GM12892 (cell line): Measurements from ENCODE around the gene SLC12A9.

Source experiments
- DNase-seq: peaks from one replicate; pipeline ENCODE4 v3.0.0; 2011; ENCODE audit not compliant: insufficient read length
- FAIRE-seq: peaks from 2 replicates; lab custom pipeline; 2011; peaks lifted over from hg19 to GRCh38; lab: Jason Lieb, UNC
- POLR2A ChIP-seq: IDR thresholded peaks from 2 replicates; pipeline ENCODE4 v1.6.1; 2011; ENCODE audit warnings: low read depth, low read length, control low read depth
- POLR2AphosphoS5 ChIP-seq: IDR thresholded peaks from 2 replicates; pipeline ENCODE4 v1.6.1; 2011; ENCODE audit warnings: low read depth, low read length, control low read depth
- TAF1 ChIP-seq: IDR thresholded peaks from 2 replicates; pipeline ENCODE4 v1.6.1; 2011; ENCODE audit warnings: low read depth, mild to moderate bottlenecking, control low read depth, low read length, borderline replicate concordance

Gene SLC12A9

DNA sequence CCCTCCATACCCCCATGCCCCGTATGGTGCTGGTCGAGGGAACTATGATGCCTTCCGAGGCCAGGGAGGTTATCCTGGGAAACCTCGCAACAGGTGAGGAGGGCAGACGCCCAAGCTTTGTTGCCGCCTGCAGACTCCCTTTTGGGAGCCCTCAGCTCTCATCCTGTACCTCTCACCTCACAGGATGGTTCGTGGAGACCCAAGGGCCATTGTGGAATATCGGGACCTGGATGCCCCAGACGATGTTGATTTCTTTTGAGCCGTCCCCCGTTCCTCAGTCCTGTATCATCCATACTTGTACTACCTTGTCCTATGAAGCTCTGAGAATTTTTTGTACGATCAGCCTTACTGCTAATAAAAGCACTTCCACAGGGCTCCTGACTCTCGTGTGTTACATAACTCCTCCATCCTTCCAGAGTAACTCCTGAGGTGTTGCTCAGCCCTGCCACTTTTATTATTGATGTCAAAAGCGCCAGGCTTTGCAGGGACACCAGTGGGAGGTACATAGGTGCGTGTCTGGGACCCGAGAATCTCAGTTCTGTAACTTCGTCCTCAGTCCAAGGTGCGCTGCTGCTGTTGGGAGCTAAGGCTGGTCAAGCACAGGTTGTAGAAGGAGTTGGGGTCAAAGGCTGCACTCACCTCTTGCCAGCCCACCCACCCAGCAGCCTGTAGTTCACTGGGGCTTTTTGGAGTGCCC is 35.9 kb downstream of the SLC12A9 start:
- FAIRE-seq (peak; percentile 9), DNase-seq (no peak)
- TF ChIP-seq POLR2AphosphoS5 (peak; percentile 87), TAF1 (no peak), POLR2A (no peak; the same call in 1 of the 2 replicates)

DNA sequence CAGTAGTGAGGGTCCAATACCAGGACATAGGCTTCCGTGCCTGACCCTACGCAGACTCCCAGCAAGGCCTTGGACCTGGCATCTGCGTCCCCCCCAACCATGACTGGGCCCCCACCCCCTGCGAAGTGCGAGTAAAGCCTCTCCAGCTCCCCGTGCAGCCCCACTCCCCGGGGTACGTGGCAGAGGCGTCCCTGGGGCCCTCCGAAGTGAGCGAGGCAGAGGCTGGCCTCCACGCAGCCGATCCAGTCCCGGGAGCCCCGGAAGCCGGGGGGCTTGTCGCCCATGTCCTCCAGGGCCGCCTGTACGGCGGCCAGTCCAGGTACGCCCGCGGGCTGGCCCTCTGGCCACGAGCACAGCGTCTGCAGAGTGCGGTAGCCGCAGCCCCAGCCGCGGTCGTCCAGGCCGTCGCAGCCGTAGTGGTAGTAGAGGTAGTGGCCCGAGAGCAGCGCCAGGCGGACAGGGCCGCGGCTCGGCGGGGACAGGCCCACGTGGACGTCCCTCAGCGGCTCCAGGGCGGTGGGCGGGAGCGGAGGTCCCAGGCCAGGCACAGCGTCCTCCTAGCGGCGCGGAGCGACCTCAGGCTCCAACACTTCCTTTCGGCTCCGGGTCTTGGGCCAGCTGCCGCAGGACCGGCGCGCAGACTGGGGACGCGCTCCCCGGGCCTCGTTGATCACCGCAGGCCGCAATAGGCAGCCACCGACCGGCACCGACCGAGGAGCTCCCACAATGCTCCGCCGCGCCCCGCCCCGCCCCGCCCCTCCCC is 36.7 kb downstream of the SLC12A9 start, which contains the start of gene UFSP1:
UFSP1 (minus strand) TSS at position 728 of the 763 bp plus-strand sequence; CDS start at position 284, 444 bp downstream.
- TF ChIP-seq POLR2A (peak; percentile 71; the same call in 1 of the 2 replicates), TAF1 (no peak), POLR2AphosphoS5 (peak; percentile 82)
- DNase-seq (peak; percentile 75), FAIRE-seq (peak; percentile 40)

DNA sequence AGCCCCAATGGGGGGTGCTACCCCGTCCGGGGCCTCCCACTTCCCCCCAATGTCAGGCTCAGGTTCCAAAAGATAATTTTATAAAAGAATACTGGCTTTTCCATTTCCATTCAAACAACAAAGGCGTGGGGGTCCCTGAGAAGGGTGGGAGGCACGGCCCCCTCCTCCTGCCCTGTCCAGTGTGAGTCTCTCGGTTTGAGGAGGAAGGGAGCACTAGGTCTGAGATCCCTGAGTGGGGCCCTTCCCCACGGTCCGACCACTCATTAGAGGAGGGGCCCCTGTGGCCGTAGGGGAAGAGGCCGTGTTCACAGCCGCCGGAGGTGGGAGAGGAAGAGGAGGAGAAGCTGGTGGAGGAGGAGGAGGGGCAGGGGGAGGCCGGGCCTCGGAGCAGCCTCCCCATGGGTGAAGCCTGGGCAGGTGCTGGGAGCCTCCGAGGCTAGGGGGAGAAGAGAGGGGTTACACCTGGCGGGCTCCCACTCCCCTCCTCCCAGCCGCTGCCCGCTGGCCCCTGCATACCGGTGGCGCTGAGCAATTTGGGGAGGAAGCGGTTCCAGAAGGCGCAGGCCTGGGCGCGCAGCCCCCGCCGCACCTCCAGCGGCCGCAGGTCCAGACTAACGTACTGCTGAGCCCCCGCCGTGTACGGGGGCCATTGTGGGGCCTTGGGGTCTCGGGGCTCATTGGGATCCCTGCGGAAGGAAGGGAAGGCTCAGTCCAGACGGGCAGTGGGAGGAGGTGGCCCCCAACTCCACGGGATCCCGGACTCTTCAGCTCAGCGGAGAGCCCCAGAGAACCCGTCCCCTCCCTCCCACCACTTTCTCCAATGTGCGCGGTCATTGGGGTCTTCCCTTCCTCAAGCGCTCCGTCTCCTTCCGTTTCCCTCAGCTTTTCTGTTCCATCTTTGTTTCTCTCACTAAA is 38.4 kb downstream of the SLC12A9 start:
- FAIRE-seq (peak; percentile 17), DNase-seq (no peak)
- TF ChIP-seq TAF1 (no peak), POLR2A (no peak), POLR2AphosphoS5 (no peak)

DNA sequence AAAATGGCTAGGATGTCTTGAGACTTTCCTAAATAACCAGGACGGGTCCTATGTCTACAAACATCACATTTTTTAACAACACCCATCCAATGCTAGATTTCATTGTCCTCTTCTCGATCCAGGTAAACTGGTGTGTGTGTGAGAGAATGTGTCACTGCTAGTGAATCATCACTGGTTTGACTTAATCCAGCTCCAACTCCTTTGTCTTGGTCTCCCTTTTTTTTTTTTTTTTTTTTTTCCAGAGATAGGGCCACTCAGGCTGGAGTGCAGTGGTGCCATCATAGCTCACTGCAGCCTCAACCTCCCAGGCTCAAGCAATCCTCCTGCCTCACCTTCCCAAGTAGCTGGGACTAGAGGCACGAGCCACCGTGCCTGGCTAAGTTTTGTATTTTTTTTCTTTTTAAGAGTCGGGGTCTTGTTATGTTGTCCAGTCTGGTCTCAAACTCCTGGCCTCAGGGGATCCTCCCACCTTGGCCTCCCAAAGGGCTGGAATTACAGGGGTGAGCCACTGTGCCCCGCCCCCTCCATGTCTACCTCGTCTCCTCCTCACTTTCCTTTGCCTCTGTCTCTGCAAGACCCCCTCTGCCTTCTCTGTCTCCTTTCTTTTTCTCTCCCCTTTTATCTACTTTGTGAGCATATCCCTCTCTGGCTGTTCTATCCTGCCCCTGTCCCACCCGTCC is 39.2 kb downstream of the SLC12A9 start:
- TF ChIP-seq TAF1 (no peak), POLR2AphosphoS5 (no peak), POLR2A (no peak)
- DNase-seq (no peak), FAIRE-seq (no peak)

- TF ChIP-seq TAF1 = no peak
- no peak for TF ChIP-seq POLR2A
- no peak for TF ChIP-seq POLR2AphosphoS5
- DNase-seq (no peak), FAIRE-seq (no peak)
These were observed 40.1 kb downstream of the SLC12A9 start for GRCh38 chr7:100892364-100893317.

DNA sequence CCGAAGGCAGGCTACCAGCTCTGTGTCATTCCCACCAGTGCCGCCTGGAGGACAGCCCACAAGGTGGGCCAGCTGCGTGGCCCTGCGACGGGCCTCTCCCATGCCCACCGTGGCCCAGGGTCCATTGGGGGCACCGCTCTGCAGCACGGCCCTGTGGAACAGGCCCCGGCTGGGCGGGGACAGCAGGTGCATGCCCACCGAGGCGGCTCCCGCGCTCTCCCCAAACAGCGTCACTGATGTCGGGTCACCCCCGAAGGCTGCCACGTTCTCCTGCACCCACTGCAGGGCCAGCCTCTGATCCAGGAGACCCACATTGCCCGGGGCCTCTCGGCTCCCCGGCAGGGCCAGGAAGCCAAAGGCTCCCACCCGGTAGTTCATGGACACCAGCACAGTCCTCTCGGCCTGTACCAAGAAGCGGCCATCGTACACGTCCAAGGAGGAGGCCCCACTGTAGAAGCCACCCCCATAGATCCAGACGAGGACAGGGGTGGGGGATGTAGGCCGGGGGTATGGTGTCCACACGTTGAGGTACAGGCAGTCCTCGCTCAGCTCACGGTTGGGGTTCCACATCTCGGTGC is 40.9 kb downstream of the SLC12A9 start:
- FAIRE-seq = no peak
- no peak for DNase-seq
- TF ChIP-seq TAF1 = no peak
- TF ChIP-seq POLR2AphosphoS5 = no peak
- TF ChIP-seq POLR2A = no peak

DNA sequence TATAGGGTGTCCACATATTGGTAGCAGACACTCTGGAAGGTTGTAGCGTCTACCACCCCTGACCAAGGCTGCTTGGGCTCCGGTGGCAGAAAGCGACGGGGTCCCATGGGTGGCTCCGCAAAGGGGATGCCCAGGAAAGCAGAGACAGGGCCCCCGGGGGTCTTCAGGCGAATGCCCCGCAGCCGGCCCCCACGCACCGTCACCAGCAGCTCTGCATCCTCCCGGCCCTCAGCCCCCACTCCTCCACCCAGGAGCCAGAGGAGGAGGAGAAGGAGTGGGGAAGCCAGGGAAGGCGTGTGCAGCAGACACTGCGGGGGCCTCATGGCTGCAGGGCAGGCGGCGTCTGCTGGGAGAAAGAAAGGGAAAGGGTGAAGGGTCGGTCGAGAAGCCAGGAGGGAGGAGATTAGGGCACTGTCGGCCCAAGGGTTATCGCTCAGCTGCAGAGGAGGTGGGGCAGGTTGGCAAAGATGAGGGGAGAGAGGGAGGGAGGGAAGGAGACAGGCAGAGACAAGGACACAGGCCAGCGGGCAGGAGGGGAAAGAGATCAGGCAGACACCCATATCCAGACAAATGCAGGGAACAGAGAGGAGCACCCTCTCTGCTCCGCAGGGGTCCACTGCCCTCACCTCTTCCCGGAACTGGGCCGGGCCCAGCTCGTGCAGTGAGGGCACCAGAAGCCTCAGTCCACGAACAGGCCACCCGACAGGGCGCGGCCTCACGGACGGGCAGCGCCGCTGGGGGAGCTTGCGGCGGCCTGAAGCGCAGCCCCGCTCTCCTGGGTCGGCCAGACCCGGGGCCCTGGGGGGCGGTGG is 41.6 kb downstream of the SLC12A9 start:
- no peak for FAIRE-seq
- no peak for DNase-seq
- TF ChIP-seq POLR2AphosphoS5 (no peak), TAF1 (no peak), POLR2A (no peak)

- TF ChIP-seq TAF1 = no peak
- TF ChIP-seq POLR2A = no peak
- TF ChIP-seq POLR2AphosphoS5 = no peak
- FAIRE-seq (peak; percentile 21), DNase-seq (no peak)
These were observed 42.6 kb downstream of the SLC12A9 start for GRCh38 chr7:100894860-100895700.
